ENCODE measurements around the gene ZNF74.

ZNF74 gene

GRCh38 chr22:20434264-20434751 is 40.4 kb downstream of the ZNF74 start:
- no peak for DNase-seq

GRCh38 chr22:20434773-20435172 is 40.8 kb downstream of the ZNF74 start:
- DNase-seq, result no peak

GRCh38 chr22:20435436-20436306 is 41.7 kb downstream of the ZNF74 start:
- no peak for DNase-seq

GRCh38 chr22:20436307-20436767 is 42.4 kb downstream of the ZNF74 start:
- DNase-seq, result no peak

- DNase-seq, result no peak
Measured at GRCh38 chr22:20436768-20437612, 43.0 kb downstream of the ZNF74 start.

GRCh38 chr22:20437613-20438426 is 43.9 kb downstream of the ZNF74 start, which contains the start of gene SCARF2:
TSS of gene SCARF2 (minus strand) at chr22:20437825. CDS start at chr22:20437754, 71 bp downstream.
- DNase-seq, result no peak

- no peak for DNase-seq
Measured at GRCh38 chr22:20438427-20438677, 44.4 kb downstream of the ZNF74 start.

GRCh38 chr22:20438678-20439492 is 44.9 kb downstream of the ZNF74 start:
- DNase-seq, result no peak

- no peak for DNase-seq
Measured at GRCh38 chr22:20439556-20439927, 45.6 kb downstream of the ZNF74 start.

- no peak for DNase-seq
Measured at GRCh38 chr22:20439928-20440575, 46.1 kb downstream of the ZNF74 start.

- peak in 1 of 2 experiments; percentile 39 for DNase-seq
Measured at GRCh38 chr22:20440637-20441591, 47.0 kb downstream of the ZNF74 start.

- no peak for DNase-seq
Measured at GRCh38 chr22:20441631-20442484, 47.9 kb downstream of the ZNF74 start.

- DNase-seq, result no peak
Measured at GRCh38 chr22:20442485-20443284, 48.7 kb downstream of the ZNF74 start.

- no peak for DNase-seq
Measured at GRCh38 chr22:20444325-20444724, 50.4 kb downstream of the ZNF74 start.

- no peak for DNase-seq
Measured at GRCh38 chr22:20446383-20446970, 52.5 kb downstream of the ZNF74 start.

GRCh38 chr22:20448630-20449029 is 54.7 kb downstream of the ZNF74 start:
- DNase-seq, result no peak

- DNase-seq, result no peak
Measured at GRCh38 chr22:20449819-20450550, 56.0 kb downstream of the ZNF74 start.
